ENCODE data around the gene C1orf159.
"Not testable (repeated sequence)": the region's sequence is repeated elsewhere in the genome, so short reads cannot be mapped to it uniquely, and the experiment has no call there.

C1orf159 gene

GRCh38 chr1:1079408-1080121 is 36.3 kb downstream of the C1orf159 start:
- no peak for DNase-seq

GRCh38 chr1:1077396-1077795 is 38.5 kb downstream of the C1orf159 start:
- DNase-seq = not testable (repeated sequence)

- no peak for DNase-seq
Observed at GRCh38 chr1:1075148-1075935, 40.5 kb downstream of the C1orf159 start.

GRCh38 chr1:1074631-1075147 is 41.2 kb downstream of the C1orf159 start:
- DNase-seq = no peak

- no peak for DNase-seq
Observed at GRCh38 chr1:1073743-1074587, 41.9 kb downstream of the C1orf159 start, which contains the start of gene RNF223. Gene RNF223 (minus strand): TSS chr1:1074306. CDS start chr1:1072566, 1,740 bp downstream.

GRCh38 chr1:1072849-1073742 is 42.8 kb downstream of the C1orf159 start:
- DNase-seq = no peak

- no peak for DNase-seq
Observed at GRCh38 chr1:1072299-1072848, 43.5 kb downstream of the C1orf159 start.

GRCh38 chr1:1071486-1072298 is 44.2 kb downstream of the C1orf159 start:
- DNase-seq = no peak

GRCh38 chr1:1069711-1070676 is 45.9 kb downstream of the C1orf159 start:
- DNase-seq = no peak

GRCh38 chr1:1069056-1069710 is 46.7 kb downstream of the C1orf159 start:
- peak; percentile 93 for DNase-seq

GRCh38 chr1:1068517-1069055 is 47.3 kb downstream of the C1orf159 start:
- peak; percentile 65 for DNase-seq

- no peak for DNase-seq
Observed at GRCh38 chr1:1067860-1068516, 47.9 kb downstream of the C1orf159 start.

- DNase-seq = no peak
Observed at GRCh38 chr1:1067284-1067859, 48.5 kb downstream of the C1orf159 start.

GRCh38 chr1:1066403-1067283 is 49.2 kb downstream of the C1orf159 start:
- no peak for DNase-seq

GRCh38 chr1:1065940-1066304 is 50.0 kb downstream of the C1orf159 start:
- not testable (repeated sequence) for DNase-seq

- DNase-seq = no peak
Observed at GRCh38 chr1:1065265-1065939, 50.5 kb downstream of the C1orf159 start.
